HG03439 (cell line): Measurements from ENCODE around the gene TEAD4.

Source experiments
- ATAC-seq: cut with Tn5 transposase; IDR thresholded peaks from one replicate; pipeline ENCODE4 v1.9.1; 2021; ENCODE audit warnings: mild to moderate bottlenecking, moderate library complexity; ENCODE audit not compliant: unreplicated experiment

The TEAD4 gene

GRCh38 chr12:2960390-2960956 is 1.3 kb downstream of the TEAD4 start:
- ATAC-seq = no peak

DNA sequence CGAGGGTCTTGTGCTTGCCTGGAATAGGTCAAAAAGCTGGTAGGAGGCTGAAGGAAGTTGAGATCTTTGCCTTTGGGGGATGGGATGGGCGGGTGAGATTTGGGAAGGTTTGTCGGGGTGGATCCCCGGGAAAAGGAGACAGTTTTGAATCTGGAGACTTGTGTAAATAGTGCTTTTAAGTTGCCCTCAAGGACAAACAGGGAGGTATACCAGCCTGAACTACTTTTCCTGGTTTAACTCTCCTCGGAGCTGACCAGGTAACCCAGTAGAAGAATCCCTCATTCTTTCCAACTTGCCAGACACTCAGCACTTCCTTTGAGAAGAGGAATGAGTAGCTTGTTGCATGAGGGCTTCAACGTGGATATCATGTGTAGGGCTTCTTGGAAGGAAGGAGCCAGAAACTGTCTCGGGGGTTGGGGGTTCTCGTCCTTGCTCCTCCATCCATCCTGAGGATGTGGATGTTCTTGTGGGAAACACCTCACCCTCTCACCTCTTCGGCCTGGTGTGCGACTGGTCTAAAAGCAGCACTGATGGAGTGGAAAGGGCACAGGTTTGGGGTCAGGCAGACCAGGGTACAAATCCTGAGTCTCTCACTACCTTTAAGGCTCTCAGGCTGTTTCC is 1.9 kb downstream of the TEAD4 start:
- ATAC-seq = no peak

GRCh38 chr12:2961705-2962104 is 2.5 kb downstream of the TEAD4 start:
- ATAC-seq = no peak

- no peak for ATAC-seq
Observed at GRCh38 chr12:2963154-2963759, 4.1 kb downstream of the TEAD4 start.

GRCh38 chr12:2963760-2964292 is 4.6 kb downstream of the TEAD4 start:
- ATAC-seq = no peak

GRCh38 chr12:2967651-2968050 is 8.5 kb downstream of the TEAD4 start:
- ATAC-seq = no peak

- no peak for ATAC-seq
Observed at GRCh38 chr12:2970744-2971143, 11.5 kb downstream of the TEAD4 start.

DNA sequence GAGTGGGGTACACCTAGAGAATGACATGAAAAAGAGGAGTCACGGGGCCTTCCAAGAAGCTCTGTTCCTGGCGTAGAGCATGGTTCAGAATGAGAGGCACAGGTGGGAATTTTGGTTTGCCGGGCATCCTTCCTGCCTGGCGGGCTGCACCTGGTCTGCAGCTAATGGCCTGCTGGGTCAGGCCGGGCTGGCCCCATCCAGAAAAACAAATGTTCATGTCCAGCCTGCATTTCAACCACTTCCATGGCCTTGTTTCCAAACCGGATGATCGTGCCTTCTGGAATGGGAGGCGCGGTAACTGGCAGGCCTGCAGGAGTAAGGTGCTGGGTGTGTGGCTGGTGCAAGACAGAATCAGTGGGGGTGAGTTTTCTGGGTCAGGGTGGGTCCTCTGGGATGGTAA is 14.4 kb downstream of the TEAD4 start:
- no peak for ATAC-seq

GRCh38 chr12:2974560-2974971 is 15.4 kb downstream of the TEAD4 start:
- ATAC-seq = no peak

GRCh38 chr12:2976581-2976996 is 17.4 kb downstream of the TEAD4 start:
- ATAC-seq = no peak

DNA sequence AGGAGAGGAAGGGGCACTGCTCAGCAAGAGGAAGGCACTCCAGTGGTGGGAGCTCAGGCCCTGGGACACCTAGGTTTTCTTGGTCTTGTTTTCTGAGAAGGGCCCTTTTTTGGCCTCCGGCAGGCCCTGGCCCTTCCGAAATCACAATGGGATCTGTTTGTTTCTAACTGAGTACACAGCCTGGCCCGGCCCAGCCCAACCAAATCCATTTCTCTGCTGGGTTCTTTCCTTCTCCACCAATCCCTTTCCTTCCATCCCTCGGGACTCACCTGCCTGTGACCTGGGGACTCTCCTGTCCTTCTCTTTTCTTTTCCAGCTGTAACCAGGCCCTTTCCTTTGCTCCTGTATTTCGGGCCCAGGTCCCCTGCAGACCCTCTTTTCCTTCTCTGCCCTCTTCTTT is 18.6 kb downstream of the TEAD4 start:
- ATAC-seq = no peak

- ATAC-seq = no peak
Observed at GRCh38 chr12:2979806-2980205, 20.6 kb downstream of the TEAD4 start.

DNA sequence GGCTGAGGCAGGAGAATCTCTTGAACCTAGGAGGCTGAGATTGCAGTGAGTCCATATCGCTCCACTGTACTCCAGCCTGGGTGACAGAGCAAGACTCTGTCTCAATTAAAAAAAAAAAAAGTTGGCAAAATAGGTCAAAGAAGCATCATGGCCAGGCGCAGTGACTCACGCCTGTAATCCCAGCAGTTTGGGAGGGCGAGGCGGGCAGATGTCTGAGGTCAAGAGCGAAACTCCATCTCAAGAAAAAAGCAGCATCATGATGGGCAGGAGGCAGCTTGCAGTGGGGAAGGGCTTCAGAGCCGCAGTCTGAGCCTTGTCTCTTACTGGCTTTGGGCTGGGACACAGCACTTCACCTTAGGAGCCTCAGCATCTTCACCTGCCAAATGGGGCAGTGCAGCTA is 21.4 kb downstream of the TEAD4 start:
- no peak for ATAC-seq

GRCh38 chr12:2982361-2982760 is 23.2 kb downstream of the TEAD4 start:
- no peak for ATAC-seq

DNA sequence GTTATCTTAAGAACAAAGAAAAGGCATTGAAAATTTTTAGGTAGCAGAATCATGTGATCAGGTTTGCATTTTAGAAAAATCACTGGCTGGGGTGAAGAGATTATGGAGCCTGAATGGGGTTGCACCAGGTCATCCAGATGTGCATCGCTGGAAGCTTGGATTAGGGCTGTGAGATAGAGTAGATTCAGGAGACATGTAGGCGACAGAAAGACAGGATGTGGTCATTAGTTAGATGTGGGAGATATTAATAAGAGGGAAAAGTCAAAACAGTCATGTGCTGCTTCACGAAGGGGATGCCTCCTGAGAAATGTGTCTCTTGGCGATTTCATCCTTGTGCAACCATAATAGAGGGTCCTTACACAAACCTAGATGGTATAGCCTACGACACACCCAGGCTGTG is 25.1 kb downstream of the TEAD4 start:
- no peak for ATAC-seq

DNA sequence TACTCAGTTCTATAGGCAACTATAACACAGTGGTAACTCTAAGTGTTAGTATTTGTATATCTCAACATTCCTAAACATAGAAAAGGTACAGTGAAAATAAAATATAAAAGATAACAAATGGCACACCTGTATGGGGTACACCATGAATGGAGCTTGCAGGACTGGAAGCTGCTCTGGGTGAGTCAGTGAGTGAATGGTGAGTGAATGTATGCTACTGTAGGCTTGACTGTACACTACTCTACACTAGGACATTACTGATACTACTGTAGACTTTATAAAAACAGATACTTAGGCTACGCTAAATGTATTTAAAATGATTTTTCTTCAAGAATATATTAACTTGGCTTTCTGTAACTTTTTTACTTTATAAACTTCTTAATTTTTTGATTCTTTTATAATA is 25.5 kb downstream of the TEAD4 start:
- no peak for ATAC-seq

- no peak for ATAC-seq
Observed at GRCh38 chr12:2986876-2987275, 27.7 kb downstream of the TEAD4 start.

- ATAC-seq = no peak
Observed at GRCh38 chr12:2988494-2988893, 29.3 kb downstream of the TEAD4 start.

DNA sequence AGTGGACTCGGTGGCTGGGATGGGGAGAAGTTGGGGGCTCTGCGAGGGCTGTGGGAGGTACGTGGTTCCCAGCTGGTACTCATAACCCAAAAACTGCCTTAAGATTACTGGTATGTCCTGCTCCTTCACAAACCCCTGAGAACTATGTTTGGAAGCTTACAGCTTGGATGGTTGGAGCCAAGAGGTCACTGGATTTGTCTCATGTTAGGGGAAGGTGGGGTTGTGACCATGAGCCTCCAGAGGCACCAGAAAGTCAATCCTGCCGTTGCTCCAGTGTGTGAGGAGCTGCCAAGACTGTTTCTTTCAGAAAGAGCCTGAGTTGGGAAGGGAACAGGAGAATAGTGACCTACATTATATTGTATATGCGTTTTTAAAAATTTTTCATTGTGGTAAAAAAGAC is 33.5 kb downstream of the TEAD4 start:
- no peak for ATAC-seq

DNA sequence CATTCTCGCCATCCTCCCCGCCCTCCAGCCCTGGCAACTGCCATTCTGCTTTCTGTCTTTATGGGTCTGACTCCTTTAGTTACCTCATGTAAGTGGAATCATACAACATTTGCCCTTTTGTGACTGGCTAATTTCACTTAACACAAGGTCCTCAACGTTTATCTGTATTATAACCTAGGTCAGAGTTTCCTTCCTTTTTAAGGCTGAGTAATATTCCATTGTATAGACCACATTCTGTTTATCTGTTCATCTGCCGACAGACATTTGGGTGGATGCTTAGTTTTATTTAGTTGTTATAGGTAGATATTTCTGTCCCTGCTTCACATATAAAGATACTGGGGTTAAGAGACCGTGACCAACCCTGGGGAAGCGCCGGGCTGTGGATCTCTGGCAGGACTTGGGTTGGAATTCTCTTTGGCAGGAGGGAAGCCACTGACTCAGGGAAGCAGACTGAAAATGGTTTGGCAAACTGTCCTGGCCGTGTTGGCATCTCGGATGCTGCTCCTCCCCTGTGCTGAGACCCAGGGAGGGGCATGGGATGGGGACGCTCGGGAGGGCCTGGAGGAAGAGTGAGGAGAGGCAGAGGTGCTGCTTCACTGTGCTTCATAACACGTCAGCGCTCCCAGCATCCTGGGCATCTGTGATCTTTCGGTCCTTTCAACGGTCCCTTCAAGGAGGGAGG is 38.9 kb downstream of the TEAD4 start:
- no peak for ATAC-seq

DNA sequence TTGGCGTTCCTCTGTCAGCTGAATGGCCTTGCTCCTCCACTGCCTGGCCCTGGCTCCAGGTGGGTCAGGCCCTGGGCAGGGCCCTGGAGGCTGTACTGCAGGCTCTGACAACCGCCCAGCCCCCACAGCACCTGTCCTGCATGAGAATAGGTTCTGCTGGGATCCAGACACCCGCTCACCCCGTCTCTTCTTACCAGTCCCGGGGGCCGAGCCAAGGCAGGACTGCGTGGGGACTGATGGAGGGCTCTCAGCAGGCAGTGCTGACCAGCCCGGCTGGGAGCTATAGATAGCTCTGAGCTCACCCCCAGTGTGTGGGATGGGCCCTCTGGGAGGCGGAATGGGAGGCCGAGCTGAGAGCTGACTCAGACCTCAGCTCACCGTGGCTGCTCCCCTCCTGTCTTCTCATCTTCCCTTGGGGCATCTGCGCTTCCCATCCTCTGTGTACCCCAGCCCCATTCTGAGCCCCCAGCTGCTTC is 39.6 kb downstream of the TEAD4 start:
- ATAC-seq = no peak
